WERI-Rb-1 (cell line): ENCODE data around the gene TTLL8.

Source experiments
- DNase-seq: peaks from one replicate; pipeline ENCODE4 v3.0.0-alpha.2; 2020
- H3K27ac ChIP-seq: fragments of 250-450 bp; sonication (Bioruptor Pico); 2 replicates; pipeline ENCODE4 v1.5.1; 2020; ENCODE audit warnings: mild to moderate bottlenecking, moderate library complexity
- H3K27me3 ChIP-seq: fragments of 250-450 bp; sonication (Bioruptor Pico); 2 replicates; pipeline ENCODE4 v1.5.1; 2021; ENCODE audit warnings: mild to moderate bottlenecking, low read depth, moderate library complexity; ENCODE audit not compliant: insufficient read depth, severe bottlenecking
- H3K36me3 ChIP-seq: fragments of 250-450 bp; sonication (Bioruptor Pico); 2 replicates; pipeline ENCODE4 v1.5.1; 2020; ENCODE audit warnings: mild to moderate bottlenecking, moderate library complexity
- H3K4me3 ChIP-seq: 2 replicates; pipeline ENCODE4 v1.5.1; 2011; ENCODE audit warnings: low read depth, mild to moderate bottlenecking, control low read depth, low read length
- H3K9me3 ChIP-seq: fragments of 250-450 bp; sonication (Bioruptor Pico); 2 replicates; pipeline ENCODE4 v1.5.1; 2021; ENCODE audit warnings: mild to moderate bottlenecking, moderate library complexity; ENCODE audit not compliant: severe bottlenecking
- TF ChIP-seq, protein P1 (sequence below): IDR thresholded peaks from 2 replicates; pipeline ENCODE4 v1.5.1; 2011; ENCODE audit warnings: low read depth, mild to moderate bottlenecking, control low read depth, inconsistent platforms, low read length

TTLL8 gene

DNA sequence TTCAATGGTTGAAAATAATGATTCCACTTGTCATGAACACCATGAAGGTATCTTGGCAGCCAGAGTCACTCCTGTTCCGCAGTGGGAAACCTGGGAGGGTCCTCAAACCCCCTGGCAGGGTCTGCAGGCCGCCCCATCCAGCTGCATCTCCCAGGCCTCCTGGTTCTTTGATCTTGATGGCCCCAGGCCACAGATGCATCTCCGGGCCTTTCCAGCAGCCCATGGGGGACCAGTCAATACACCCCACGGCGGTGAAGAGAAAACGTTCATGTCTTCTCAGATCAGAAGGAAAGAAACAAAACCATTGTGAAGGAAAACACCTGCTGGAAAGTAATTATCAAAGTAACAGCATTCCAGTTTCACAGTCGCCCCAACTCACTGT lies 1.8 kb upstream of the TTLL8 start:
- no peak for DNase-seq
- Histone ChIP-seq H3K27me3 (no peaks in the 10 kb centered on the region), H3K36me3 (no peaks in the 10 kb centered on the region), H3K9me3 (no peaks in the 10 kb centered on the region), H3K4me3 (no peak overlapping the region), H3K27ac (no peak overlapping the region)
- TF ChIP-seq, protein P1, sequence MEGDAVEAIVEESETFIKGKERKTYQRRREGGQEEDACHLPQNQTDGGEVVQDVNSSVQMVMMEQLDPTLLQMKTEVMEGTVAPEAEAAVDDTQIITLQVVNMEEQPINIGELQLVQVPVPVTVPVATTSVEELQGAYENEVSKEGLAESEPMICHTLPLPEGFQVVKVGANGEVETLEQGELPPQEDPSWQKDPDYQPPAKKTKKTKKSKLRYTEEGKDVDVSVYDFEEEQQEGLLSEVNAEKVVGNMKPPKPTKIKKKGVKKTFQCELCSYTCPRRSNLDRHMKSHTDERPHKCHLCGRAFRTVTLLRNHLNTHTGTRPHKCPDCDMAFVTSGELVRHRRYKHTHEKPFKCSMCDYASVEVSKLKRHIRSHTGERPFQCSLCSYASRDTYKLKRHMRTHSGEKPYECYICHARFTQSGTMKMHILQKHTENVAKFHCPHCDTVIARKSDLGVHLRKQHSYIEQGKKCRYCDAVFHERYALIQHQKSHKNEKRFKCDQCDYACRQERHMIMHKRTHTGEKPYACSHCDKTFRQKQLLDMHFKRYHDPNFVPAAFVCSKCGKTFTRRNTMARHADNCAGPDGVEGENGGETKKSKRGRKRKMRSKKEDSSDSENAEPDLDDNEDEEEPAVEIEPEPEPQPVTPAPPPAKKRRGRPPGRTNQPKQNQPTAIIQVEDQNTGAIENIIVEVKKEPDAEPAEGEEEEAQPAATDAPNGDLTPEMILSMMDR: no peak

DNA sequence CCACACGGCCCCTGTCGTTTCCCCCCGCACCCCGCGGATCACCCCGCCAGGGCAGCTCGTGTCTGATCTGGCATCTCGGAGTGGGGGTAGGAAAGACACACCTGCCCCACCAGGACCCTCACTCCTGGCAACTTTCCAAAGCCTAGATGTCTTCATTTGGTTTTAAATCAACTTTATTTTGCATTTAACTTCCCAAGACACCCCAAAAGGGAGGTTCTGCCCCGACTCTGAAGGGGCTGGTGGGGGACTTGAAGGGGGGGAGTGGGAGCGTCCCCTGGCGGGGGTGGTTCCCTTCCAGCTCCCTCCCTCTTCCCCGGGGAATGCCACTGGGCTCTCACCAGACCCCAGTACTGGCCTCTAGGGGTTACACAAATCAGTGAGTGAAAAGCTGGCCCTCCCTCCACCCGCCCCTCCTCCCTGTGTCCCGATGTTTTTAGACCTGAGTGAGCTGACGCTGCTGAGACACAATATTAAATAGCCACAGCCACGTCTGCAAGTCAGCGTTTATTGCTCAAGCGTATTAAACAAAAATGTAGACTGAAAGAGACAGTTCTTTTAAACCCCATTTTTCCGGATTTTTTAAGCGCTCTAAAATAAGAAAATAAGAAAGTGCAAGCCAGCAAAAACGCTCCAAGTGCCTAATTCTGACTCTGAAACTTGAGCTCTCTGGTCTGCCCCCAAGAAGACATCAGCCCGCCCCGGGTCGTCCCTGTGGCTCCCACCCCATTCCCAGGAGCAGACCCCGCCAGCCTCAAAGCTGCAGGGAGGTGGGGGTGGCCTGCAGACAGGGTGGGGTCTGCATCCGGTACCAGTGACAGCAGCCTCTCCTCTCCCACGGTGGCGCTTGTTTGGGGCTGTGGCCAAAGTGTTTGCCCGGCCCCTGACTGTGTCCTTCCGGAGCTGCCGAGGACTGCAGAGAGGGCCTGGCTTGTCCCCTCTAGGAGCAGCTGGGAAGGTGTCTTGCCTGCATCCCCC lies 1.1 kb upstream of the TTLL8 start:
- Histone ChIP-seq H3K27ac (no peak overlapping the region), H3K27me3 (no peaks in the 10 kb centered on the region), H3K9me3 (no peaks in the 10 kb centered on the region), H3K36me3 (no peaks in the 10 kb centered on the region), H3K4me3 (no peak overlapping the region)
- TF ChIP-seq, protein P1: 0 out of 2 replicates have a peak, but pooled peaks have one; percentile 1
- DNase-seq: peak; percentile 22

DNA sequence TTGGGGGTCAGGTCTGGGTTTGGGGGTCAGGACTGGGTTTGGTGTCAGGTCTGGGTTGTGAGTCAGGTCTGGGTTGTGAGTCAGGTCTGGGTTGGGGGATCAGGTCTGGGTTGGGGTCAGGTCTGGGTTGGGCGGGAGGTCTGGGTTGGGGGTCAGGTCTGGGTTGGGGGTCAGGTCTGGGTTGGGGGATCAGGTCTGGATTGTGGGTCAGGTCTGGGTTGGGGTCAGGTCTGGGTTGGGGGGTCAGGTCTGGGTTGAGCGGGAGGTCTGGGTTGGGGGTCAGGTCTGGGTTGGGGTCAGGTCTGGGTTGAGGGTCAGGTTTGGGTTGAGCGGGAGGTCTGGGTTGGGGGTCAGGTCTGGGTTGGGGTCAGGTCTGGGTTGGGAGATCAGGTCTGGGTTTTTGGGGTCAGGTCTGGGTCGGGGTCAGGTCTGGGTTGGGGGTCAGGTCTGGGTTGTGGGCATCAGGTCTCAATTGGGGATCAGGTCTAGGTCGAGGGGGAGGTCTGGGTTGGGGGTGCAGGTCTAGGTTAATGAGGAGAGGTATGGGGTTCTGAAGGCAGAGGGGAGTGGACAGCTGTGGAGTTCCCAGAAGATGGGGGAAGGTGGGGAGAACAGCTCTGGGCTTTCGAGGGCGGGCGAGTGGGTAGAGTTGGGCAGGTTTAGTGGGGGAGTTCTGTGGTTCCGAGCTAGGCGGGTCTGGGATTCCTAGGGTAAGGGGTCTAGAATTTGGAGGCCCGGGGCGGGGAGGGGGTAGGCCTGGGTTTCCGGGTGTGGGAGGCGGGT lies 629 bp downstream of the TTLL8 start:
- no peak overlapping the region for H3K27ac ChIP-seq
- no peaks in the 10 kb centered on the region for H3K9me3 ChIP-seq
- H3K27me3 ChIP-seq: no peaks in the 10 kb centered on the region
- no peaks in the 10 kb centered on the region for H3K36me3 ChIP-seq
- DNase-seq: no peak
- TF ChIP-seq, protein P1: no peak
- no peak overlapping the region for H3K4me3 ChIP-seq

DNA sequence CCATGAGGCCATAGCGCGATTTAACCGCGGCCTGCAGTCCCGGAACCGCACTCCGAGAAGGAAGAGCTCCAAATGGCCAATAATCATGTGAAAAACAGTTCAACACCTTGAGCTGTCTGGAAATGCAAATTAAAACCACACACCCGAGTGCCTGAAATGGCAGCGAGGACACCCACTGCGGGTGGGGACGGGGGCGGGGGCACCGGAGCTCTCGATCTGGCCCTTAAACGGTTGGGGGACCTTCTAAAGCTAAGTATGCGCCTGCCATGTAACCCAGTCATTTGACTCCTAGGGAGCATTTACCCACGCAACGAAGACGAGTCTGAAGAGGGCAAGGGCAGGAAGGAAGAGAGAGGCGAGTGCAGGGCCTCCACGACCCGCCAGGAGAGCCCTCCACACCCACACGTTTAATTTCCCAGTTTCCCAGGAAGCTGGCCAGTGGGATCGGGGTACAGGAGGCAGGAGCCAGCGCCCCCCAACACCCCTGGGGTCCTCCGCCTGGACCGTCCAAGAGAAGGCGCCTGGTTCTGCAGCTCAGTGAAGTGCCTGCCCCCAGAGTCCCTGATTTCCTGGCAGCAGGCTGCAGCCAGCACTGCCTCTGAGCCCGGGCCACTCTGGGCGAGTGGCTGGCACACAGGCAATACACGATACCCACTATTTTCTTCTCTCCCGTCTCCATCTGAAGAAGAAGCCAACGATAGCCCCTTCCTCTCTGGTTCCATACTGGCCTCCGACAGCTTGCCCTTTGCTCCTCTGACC lies 1.7 kb downstream of the TTLL8 start:
- no peak for DNase-seq
- Histone ChIP-seq H3K36me3 (no peaks in the 10 kb centered on the region), H3K27me3 (no peaks in the 10 kb centered on the region), H3K4me3 (no peak overlapping the region), H3K27ac (no peak overlapping the region), H3K9me3 (no peaks in the 10 kb centered on the region)
- TF ChIP-seq, protein P1: no peak

DNA sequence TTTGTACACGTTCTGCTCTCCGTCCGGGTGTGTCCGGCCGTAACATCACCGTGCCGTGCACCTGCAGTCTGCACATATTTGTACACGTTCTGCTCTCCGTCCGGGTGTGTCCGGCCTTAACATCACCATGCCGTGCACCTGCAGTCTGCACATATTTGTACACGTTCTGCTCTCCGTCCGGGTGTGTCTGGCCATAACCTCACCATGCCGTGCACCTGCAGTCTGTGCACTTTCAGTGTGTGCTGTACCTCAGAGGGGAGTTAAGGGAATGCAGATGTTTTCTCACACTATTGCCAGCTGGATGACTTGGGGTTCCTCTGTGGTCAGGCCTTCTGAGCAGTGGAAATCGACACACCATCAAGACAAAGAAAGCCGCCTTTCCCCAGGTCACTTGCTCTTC lies 4.2 kb downstream of the TTLL8 start:
- no peak overlapping the region for H3K27ac ChIP-seq

More for the DNA sequence above, 4.2 kb downstream of the TTLL8 start:
- Histone ChIP-seq H3K27me3 (no peaks in the 10 kb centered on the region), H3K9me3 (no peaks in the 10 kb centered on the region), H3K4me3 (no peak overlapping the region), H3K36me3 (no peaks in the 10 kb centered on the region)
- no peak for DNase-seq
- TF ChIP-seq, protein P1: no peak
